ENCODE results near the gene CRACDL.

The CRACDL gene

DNA sequence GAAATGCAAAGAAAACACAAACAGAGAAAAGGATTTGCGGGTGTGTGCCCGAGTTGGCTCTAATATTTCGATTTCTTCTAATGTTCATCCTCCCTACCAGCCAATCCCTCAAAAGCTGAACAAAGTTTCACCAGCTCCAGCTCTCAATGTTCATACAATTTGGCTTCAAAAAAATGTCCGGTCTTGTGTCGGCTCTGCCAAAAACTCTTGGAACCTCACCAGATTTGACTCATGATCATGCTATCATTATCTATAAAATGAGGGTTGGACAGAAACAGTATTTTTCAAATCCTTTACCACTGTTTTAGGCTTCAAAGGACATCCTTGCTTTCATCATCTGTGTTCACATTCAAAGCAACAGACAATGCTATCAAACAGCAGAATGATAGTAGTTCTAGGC, 88.2 kb downstream of the CRACDL start:
- no peak for DNase-seq

DNA sequence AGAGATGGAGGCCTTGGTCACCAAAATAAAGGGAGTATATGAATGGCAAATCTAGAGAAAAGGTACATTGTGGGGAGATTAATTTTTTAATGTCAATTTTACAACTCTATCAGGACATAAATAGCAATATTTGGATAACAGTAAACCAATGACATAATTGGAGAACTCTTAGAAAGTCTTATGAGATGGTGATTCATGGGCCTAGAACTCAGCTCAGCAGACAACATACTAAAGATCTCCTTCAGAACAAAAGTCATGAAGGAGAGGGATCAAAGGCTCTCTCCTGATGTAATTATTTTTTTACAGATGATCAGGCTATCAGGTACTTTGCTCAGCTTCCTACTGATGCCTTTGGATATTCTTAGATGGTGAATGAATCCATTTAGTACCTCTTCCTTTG, 90.0 kb downstream of the CRACDL start:
- no peak for DNase-seq

DNA sequence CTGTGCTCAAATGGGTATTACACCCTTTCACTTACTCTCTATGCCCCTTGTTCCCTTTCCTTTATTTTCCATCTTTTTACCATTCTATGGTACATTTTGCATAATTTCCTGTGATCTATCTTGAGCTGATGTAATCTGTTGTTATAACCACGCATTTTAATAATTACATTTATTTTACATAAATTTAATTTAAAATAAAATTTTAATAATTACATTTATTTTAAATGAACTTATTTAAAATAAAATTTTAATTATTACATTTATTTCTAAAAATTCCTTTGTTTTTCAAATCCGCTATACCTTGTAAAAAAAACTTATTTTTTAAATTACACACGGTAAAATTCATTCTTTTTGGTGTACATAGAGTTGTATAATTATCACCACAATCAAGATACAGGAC, 93.9 kb downstream of the CRACDL start:
- DNase-seq = no peak

DNA sequence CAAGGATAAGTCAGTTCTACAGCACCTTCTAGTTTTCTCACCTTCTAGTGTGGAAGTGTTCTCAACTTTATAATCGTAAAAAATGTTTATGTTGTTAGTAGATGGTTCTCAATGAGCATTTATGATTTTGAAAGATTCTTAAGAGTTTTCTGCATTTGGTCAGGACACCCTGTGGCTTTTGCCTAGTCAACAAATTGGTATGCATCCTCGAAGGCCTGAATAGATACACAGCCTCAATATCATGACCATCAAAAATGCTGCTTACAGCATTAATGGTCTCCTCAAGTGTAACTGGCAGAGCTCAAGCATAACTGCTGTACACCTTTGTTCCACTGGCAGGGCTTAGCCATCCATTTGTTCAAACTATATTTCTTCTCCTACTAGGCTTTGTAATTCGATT, 96.7 kb downstream of the CRACDL start:
- DNase-seq = no peak

DNA sequence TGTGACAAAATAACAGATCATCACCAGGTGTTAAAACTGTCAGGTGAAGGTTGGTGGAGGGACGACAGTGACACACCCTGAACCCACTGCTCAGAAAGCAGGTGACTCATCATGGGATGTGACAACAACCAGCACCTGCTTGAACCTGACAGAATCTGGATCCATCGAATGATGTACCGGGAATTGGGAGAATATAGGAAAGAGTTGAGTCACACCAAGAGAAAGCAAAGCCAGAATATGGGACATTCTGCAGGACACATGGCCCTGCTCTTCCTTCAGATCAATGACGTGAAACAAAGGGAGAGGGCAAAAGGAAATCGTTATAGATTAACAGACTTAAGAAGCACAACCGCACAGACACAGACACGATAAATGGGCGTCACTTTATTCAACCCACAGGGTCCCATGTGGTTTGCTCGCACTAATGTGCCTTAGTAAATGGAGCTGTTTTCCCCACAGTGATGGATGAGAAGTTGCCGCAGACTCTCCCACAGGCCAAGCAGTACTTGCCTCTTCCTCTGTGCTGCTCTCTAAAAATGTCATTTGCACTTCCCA, 100.1 kb downstream of the CRACDL start:
- peak; percentile 36 for DNase-seq

DNA sequence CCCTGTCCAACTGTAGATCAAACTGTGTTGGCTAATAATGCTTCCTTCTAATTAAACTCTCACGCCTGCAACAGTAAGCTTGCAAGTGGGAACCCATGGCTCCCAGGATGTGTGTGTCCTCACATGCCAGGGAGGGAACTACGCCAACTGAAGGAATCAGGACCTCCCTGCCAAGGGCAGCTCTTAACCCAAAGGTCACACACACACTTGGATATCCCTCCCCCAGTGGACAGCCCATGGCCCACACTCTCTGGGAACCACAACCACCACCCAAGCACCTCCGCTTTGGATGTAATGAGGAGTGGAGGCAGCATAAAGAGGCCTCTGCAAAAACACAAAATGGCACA, 102.1 kb downstream of the CRACDL start:
- no peak for DNase-seq

DNA sequence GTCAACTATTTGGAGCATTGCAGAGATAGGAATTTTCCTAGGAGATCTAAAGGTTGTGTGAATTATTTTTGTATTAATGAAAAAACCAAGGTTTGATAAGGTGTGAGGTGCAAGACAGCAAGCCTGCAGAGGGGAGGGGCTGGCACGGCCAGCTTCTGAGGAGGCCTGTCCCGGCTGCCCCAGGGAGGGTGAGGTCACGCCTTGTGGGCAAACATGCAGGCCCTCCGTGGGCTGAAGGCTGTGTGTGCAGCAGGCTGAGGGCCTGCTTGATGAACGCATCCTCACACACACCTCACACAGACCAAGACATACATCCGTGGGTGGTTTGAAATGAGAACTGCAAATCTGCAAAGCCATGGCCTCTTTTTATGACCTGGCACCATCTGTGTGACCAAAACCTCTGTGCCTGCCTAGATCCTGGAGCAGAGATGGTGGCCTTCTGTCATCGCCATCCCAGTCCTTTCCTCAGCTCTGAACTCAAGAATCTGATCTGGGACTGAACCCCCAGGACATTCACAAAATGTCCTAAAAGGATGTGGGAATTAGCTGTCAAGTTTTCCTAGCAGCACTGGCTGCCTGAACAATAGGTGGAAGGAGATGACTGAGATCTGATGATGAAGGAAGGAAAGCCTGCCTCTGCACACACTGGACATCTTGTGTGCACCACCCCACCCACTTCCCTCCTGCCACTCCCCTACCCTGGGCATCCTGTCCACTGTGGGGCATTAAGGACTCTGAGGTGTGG, 102.7 kb downstream of the CRACDL start:
- DNase-seq = no peak

DNA sequence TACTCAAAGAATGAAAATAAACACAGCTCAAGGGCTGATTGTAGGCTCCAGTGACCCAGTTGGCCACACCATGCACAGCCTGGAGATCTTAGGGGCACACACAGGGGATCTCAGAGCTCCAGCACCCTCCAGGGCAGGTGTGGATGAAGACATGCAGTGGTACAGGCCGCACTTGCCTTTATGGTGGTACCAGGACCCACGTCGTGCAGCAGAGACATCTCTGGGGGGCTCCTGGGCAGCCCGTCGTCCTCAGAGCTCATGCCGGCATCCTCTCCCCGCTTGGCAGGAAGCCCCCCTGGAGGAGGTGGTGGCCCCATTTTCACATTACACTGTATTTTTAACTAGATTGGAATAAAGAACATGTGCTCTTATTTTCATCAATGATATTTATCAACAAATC, 103.9 kb downstream of the CRACDL start:
- DNase-seq = no peak

DNA sequence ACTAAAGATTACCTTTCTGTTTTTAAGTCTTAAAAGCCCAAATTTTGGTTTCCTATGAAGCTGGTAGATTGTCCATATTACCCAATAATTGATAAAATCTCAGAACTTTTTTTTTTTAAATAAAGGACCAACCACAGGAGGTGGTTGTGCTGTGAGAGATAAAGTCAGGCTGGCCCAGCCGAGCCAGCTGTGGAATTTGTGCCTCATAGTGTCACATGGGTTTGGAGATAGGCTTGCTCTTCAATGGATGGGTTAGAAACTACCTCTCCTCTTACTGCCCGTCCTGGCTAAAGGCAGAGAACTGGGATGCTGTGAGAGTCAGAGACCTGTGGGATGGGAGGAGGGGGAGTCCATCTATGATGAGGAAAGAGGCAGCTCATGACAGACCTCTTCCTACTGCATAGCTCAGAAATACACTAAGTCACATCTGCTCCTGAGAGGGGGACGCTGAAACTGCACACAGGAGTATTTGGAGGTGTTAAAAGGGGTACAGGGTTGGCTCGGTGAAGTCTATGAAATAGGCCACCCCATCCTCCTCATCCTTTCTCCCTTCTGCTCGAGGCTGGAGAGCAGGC, 105.4 kb downstream of the CRACDL start:
- no peak for DNase-seq

DNA sequence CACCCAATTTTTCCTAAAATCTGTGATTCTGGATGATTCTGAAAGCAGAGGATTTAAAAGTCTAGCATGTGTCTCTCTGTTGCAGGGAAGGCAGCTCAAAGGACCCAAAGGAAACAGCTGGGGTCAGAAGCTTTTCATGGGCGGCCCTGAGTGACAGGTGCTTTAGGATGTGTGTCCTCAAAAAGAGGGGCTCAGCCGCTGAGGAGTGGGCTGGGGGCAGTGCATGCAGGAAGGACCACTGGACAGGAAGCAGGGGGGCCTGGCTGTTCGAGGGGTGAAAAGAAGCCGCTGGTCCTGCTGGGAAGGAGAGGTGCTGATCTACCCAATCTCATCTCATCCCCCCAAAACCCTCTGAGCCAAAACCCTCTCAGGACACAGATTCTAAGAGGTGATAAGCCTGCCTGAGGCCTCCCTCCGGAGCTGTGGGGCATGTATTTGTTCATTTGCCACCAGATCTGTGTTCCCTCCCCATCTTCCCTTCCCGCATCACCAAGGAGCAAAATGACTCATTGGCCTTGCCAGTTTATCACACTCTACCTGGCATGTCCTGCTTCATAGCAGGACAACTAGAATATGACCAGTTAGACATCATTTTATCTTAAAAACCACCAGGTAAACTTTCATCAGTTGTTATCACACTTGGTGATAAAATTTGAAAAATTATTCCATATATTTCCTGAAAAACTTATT, 106.3 kb downstream of the CRACDL start:
- no peak for DNase-seq

DNA sequence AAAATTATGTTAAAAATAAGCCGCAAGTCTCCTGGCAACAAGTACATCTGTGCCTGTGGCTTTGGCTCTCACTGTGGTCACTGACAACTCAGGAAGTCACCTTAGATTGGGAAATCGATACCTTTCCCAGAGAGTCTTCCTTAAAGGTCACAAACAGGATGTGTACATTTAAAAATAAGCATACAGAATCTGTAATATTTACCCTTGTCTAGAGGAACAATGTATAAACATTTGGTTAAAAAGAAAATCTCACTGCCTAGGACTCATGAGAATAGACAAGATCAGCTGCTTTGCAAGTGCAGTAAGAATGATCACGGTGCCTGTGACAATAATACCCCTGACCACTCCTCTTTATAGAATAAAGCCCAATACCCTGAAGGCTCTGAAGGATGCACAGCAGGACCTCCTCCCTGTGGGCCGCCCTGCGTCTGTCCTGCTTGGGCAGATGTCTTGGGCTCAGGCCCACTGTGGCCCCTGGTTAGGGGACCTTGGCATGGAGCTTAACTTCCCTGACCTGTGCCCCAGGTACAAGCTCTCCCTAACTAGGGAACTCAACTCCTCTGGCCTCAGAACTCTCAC, 107.1 kb downstream of the CRACDL start:
- DNase-seq = no peak

DNA sequence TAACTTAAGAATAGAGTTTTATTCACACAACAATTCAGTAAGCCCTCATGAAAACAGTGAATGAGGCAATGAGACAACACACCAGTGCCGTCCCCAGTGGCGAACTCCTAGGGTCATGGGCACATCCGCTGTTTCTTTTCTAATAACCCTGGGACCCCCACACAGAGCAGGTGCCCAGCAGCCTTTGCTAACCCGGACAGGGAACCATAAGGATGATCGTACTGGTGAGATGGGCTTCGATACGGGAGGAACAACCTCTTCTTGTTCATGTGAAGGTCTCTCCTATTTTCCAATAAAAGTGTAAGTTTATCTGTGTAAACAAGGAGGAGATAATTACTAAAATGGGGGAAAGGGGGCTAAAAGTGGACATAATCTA, 107.7 kb downstream of the CRACDL start:
- DNase-seq = no peak

DNA sequence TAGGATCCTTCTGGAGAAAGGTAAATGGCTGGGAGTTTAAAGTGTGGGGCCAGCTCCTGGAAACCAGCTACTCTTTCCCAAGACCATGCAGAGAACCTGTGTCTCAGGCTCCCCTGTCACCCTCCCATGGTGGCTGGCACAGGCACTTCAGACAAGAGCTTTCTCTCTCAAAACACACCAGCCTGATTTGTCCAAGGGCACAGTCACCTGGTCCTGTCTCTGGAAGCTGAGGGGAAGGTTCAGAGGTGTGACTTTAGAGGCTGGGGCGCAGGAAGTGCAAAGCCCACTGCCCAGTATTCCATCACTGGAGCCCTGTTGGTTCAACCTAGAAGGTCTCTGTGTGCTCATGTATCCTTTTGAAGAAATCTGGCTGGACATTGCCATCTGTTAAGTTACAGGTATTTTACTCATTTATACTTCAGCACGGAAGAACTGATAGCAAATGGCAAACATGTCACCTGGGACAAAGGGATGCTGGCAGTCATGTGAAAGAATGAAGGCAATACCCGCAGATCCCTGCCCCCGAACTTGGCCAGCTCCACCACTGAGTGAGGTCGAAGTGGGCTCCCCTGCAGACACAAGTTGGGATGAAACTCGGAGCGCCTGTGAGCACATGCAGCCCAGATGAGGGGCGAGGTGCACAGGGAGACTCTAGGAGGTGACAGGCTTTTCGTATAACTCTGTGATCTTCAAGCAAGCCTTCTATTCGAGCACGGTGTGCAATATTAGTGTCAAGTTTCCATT, 108.2 kb downstream of the CRACDL start:
- DNase-seq = no peak

DNA sequence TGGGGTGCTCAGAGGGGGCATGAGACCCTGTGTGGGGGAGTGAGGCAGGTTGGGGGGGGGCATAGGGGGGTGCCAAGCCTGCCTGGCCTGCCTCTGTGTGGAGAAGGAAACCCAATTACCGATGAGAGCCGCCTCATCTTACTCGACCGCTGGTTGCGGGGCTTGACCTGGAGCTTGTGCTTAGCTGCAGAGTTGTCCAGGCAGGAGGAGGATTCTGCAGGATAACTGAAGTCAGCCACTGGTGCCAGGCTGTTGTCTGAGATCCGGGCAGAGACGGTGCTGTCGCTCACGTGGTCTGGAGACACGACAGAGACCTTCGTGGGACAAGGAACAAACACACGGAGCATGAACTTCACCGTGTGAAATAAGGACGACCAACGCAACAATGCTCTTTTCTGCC, 109.2 kb downstream of the CRACDL start:
- no peak for DNase-seq

DNA sequence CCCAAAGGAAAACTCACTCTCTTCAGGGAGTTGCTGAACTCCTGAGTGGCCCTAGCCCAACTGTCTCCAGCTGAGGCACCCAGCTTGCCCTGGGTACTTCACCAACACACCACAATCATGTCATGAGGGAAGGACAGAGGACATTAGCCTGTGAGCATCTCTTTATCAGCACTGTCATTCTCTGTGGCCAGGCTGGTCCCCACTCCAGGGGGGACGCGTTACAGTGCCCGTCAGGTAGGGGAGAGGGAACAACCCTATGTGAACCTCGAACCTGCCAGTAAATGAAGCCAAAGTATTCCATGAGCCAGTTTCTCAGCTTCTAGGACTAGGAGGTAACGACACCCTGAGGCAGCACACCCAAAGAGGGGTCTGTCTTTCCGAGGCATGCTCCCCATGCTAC, 110.2 kb downstream of the CRACDL start:
- DNase-seq = no peak

DNA sequence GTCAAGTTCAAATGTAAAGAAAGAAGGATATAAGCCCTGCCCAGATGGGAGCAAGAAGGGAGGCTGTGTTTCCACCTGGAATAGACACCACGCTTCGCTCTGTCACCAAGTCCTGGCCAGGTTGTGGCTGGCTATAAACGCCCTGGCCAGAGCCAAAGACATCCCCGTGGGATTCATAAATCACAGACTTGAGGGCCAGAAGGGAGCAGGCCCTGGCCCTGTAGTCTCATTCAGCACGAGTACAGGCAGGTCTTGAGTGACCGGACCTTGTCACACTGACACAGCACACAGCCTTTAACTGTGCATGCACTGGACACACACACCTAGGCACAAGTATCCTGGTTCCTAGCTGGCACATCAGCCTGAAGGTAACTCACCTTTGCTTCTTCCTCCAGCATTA, 110.6 kb downstream of the CRACDL start:
- DNase-seq = no peak

DNA sequence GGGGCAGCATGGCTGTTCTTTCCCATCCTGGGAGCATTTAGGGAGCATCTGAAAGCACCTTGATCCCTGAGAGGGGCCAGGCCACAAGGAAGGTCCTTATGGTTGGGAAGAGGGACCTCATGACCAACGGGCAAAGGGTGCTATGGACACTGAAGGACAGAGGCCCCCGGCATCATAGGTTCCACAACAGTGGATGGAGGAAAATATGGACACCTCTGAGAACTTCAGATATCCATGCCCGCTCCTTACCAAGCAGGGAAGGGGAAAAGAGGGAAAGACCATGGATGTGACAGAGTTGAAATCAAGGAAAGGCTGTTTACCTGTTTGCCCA, 111.0 kb downstream of the CRACDL start:
- no peak for DNase-seq

DNA sequence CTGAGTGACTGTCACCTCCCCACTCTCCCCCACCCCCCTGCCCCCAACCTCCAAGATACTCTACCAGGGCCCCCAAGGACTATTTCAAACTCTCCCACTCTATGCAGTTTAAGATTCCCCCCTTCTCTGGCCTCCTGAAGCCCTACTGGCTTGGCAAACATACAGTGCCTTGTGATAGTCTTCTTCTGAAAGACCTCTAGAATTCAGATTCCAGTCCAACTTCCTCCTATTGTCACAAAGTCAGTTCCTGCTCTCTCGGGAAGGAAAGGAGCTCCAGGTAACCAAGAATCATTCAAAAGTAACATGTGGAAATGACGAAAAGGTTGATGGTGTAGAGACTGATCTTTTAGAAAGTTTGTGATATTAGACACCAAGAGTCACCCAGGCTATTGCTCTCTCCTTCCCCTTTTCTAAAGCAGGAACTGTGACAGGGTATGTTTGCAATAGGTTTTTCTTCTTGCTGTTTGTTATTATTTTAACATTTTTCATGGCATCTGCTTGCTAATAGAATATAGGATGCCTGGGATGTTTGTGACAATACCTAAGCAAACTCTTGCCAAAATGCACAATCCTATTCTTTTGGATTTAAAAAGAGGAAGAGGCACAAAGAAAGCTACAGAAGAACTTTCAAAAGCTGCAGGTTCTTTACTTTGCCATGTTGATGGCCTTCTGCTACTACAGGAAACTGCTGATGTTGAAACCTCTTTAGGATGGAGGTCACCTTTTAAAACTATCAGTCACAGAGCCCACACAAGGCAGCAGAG, 111.6 kb downstream of the CRACDL start:
- no peak for DNase-seq

DNA sequence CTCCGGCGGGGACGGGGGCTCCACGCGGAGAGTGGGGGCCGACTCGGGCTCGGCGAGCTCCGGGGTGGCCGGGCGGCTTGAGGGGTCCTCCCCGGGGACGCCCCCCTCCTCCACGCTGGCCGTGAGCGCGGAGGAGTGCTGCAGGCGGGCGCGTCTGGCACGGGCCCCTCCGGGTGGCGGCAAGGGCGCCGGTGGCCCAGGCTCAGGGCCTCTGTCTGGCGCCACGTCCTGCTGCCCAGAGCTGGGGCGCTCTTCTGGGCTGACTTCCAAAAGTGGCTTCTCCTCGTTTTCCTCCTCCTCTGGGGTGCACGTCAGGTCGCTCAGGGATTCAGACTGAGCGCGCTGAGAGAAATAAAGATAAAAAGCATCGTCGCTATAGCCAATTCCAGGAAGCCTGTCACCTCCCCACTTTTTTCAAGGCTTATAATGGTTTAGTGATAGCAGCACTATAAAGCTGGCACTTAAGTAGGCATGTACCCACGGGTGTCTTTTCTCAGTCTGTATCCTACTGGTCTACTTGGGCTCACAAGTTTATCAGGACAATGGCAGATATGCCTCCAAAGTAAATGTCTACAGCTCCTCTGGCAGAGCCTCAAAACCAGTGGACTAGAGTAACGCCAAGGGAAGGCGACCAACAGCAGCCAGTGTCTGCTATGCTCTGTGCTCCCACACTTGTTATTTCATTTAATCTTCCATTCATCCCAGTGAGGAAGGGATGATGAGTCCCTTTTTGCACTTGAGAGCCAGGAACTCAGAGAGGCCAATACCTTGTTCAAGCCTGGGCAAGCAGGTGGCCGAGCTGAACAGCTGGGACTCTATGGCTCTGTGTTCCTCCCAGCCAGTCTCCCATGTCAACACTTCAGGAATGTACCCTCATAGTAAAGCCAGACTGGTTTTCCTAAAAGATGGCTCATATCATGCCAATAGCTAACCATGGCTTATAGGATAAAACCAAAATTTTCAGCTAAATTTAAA, 112.5 kb downstream of the CRACDL start:
- DNase-seq = no peak

DNA sequence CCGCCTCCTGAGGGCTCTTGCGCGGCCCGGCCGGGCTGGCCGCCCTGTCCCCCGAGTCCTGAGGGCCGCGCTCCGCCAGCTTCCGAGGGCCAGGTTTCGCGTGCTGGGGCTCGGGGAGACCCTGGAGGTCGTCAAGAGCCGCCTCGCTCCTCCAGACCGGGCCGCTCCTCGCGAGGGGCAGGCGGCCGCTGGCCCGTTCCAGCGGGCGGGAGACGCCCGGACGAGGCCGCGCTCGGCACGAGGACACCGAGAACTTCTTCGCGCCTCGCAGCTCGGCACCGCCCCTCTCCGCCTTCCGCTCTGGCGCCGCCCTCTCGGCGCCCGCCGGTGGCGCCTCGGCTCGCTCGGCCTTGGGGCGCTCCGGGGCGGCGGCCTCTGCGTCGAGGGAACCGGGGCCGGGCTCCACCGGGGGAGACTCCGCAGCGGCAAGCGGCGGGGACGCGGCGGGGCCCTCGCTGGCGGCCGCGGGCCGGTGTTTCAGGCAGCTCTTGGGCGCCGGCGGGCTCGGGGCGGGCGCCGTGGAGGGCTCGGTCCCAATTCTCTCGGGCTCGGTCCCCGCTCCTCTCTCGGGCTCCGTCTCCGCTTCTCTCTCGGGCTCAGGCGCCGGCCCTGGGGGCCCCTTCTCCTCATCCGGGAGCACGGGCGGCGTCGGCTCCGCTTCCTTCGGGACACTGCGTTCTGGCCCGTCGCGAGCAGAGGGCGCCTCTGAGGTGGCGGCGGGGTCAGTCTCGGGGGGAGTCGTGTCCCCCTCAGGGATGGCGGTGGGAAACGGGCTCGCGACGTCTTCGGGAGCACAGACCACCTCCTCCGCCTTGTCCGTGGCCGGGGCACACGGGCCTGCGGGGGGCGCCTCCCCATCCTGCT, 113.5 kb downstream of the CRACDL start:
- DNase-seq = peak; percentile 47

Measured in activated CD4-positive, alpha-beta T cell treated with anti-CD3 and anti-CD28 coated beads for 1 hour (primary cell).